GM18907 (cell line): Measurements from ENCODE around the gene AOAH.

Experiments
- ATAC-seq: cut with Tn5 transposase; IDR thresholded peaks from one replicate; pipeline ENCODE4 v1.9.1; 2021; ENCODE audit warnings: mild to moderate bottlenecking, moderate library complexity; ENCODE audit not compliant: unreplicated experiment

Gene AOAH

GRCh38 chr7:36565792-36566356, 158.4 kb downstream of the AOAH start:
- ATAC-seq = no peak

GRCh38 chr7:36564489-36564888, 159.8 kb downstream of the AOAH start:
- ATAC-seq = no peak

DNA sequence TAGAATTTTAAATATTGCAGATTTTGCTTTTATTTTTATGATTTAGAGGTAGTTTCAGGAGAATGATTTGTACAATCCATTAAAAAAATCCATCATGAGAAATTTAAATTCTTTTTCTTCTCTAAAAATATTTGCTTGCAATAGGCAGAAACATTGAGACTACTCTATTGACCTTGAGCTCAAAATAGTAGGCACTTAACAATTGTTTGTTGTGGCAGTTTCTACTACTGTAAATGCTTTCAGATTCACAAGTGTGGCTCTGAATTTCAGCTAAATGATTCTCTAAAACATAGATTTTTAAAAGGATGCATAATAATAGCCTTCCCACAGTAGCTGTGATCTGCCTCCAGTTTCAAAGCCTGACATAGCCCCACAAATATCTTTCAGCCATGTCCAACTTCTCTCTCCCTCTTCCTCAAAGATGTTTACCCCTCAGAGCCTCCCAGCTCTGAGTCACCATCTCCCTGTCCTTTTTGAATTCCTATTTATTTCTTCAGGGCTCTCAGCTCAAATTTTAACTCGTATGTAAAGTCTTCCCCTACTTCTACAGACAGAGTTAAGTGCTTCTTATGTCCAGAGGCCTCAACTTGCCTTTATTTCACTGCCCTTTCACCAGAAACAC, 160.5 kb downstream of the AOAH start:
- ATAC-seq = no peak

GRCh38 chr7:36562121-36562520, 162.2 kb downstream of the AOAH start:
- no peak for ATAC-seq

DNA sequence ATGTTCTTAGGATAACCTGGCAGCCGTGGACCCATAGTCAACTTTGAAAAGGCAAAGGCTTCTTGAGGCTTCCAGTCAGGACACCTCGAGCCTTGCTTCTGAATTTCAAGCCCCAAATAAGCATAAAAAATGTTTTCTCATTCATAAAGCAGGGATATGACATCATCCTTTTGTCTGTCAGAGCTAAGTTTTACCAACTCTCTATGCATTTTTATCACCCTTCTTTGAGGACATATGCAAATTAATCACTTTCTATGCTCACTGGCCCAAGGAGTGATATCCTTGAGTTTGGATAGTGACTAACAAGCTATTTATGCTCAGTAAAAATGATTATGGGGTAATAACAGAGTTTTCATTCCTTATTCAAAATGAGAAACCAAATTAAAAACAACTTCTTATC, 175.3 kb downstream of the AOAH start:
- ATAC-seq = no peak

DNA sequence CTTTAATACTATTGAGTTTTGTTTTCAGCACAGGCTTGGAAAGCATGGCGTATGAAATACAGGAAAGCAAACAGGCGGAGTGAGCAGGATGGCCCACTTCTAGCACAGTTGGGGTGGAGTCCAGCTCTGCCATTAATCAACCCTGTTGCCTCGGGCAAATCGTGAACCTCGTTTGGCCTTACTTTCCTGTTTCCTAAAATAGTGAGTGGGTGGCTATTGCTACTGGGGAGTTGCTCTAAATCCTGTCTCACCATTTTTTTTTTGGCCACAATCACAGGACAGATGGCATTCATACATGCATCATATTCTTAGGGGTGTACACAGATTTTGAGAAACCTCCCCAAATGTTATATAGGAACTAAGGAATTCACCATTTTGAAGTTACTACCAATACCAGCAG, 176.9 kb downstream of the AOAH start:
- ATAC-seq = no peak

GRCh38 chr7:36546331-36546730, 178.0 kb downstream of the AOAH start:
- no peak for ATAC-seq

- no peak for ATAC-seq
These were observed 179.0 kb downstream of the AOAH start for GRCh38 chr7:36545291-36545690.

DNA sequence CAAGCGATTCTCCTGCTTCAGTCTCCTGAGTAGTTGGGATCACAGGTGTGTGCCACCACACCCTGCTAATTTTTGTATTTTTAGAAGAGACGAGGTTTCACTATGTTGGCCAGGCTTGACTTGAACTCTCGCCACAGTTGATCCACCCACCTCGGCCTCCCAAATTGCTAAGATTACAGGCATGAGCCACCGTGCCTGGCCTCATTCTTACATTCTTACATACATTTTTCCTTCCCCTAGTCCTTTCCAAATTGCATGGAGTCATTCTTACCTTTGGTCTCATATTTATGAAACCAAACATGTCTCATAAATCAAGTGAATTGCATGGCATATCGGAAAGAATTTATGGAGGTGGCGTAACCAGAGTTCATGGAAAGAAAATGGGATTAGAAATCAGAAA, 186.2 kb downstream of the AOAH start:
- no peak for ATAC-seq

DNA sequence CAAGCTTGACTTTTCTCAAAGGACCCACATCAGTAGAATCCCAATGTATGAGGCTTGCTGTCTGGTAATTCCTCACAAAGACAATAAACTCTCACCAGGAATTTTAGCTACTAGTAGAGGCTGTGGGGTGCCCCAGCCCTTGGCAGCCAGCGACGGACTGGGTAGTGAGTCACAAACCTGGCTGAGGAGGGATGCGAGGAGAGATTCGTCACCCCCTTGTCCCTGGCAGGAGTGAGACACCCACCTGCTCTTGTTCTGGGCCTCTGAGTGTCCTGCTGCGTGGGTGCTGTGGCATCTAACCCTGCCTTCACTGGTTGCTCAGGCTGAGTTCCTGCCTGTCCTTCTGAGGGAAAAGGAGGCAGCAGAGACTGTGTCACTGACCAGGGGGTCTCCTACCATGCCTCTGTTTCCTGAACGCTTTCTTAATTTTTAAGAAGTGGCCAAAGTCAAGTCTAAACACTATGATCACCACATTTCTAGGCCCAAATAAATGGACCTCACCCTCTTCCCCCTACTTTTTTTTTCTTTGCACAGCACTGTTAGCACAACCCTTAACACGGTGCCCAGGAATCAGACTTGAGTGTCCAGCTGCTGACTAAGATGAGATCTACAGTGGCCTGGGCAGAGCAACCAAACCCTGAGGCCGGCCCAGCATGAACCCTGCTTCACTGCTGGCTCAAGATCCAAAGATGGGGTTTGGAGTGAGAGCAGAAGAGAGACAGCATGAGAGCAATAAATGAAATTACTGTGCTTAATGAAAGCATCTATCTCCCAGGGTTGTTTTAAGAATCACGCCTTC, 188.2 kb downstream of the AOAH start:
- ATAC-seq = no peak

DNA sequence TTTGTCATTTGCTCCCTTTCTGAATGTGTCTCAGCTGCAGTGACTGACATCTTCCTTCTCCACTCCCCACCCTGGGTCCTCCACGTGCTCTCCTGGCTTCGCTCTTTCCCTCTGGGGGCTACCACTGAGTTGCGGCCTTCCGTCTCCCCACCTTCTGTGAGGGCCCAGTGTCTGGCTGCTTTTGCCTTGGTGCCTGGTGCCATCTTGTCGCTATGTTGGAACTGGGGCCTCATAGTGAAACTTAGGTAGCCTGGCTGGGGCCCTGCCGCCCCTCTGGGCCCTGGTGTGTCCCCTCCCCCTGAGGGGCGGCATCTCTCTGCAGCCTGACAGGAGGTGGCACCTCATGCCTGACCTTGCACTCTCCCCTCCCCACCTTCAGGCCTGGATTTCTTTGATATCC, 190.6 kb downstream of the AOAH start:
- no peak for ATAC-seq

DNA sequence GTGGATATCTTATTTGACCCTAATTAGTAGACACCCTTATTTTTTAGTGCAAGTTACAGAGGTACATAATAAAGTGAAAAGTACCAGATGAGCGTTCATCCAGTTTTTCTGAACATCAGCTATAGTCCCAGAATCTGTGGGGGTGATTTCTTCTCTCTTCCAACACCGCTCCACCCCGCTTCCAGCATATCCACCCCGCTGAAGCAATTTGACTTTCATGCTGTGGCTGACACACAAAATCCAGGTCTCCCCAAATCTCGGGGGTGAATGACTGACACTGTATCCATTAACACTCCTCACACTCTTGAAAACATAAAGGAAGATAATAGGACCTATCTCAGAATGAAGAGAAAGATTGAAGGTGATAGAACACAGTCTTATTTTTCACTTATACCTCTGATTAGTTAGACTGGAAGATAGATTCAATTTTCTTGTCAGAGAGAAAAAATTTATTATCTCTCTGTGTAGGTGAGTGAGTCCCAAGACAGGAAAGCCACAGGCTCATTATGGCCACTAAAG, 191.3 kb downstream of the AOAH start:
- ATAC-seq = no peak

- no peak for ATAC-seq
These were observed 192.3 kb downstream of the AOAH start for GRCh38 chr7:36531951-36532350.

- no peak for ATAC-seq
These were observed 193.8 kb downstream of the AOAH start for GRCh38 chr7:36530456-36530855.

GRCh38 chr7:36527549-36527913, 196.8 kb downstream of the AOAH start:
- ATAC-seq = no peak

- ATAC-seq = peak; percentile 91
These were observed 197.3 kb downstream of the AOAH start for GRCh38 chr7:36526863-36527548.

- no peak for ATAC-seq
These were observed 200.8 kb downstream of the AOAH start for GRCh38 chr7:36523371-36524101.

DNA sequence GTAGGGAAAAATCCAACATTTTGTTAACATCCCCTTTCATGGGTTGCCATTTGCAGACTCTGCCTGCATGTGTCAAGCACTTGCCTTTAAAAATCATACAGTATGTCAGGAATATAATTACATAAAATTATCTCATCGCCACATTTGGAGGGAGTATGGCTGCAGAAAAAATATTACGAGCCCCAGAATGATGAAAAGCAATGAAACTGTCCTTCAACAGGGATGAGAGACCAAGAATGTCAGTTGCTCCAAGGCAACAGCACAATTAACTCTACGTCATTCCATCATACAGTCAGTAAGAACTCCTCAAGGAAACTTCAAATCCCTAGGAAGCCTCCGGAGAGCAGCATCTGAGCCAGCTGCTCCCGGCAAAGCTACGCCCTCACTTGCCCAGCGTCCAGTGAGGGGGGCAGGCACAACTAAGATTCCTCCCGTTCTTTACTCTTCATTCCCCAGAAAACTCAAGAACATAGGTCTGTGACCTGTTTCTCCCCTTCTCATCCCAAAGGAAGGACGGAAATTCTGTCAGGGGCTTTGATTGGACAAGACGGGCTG, 201.8 kb downstream of the AOAH start:
- ATAC-seq = no peak

DNA sequence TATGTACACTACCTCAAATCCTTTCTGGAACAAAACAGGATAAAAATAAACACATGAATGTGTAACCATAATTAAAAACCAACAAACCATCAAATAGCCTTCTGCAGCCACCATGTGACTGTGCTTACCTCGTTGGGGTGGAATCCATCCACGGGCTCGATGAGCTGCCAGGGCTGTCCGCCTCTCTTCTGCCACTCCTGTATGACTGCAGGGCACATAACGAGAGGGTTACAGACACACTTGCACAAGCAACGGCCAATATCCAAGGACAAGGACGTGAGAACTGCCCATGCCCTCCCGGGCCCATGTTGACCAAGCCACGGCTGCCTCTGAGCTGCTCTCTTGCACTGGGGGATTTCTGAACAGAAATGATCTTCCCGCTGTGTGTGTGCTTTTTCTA, 202.4 kb downstream of the AOAH start:
- no peak for ATAC-seq

- ATAC-seq = no peak
These were observed 203.2 kb downstream of the AOAH start for GRCh38 chr7:36521133-36521532.

- no peak for ATAC-seq
These were observed 208.4 kb downstream of the AOAH start for GRCh38 chr7:36515847-36516246.
